Central memory CD8-positive, alpha-beta T cell (primary cell): ENCODE measurements around the gene EPB41L1.

Source experiments
- ATAC-seq: fragments of 150-1000 bp; cut with Tn5 transposase; replicated peaks from 2 replicates; pipeline ENCODE4 v1.10.0; 2022; ENCODE audit warnings: mild to moderate bottlenecking, moderate FRiP score, moderate number of reproducible peaks; ENCODE audit not compliant: poor library complexity, severe bottlenecking; ENCODE audit errors: extremely low read depth
- DNase-seq, 2 donors: peaks; one replicate each; pipeline ENCODE4 v3.0.0; 2021; ENCODE audit warnings: low spot score in 2 of 2
- H3K27ac Mint-ChIP-seq: one replicate; pipeline ENCODE4 v1.8.0; 2022; ENCODE audit warnings: low read depth, mild to moderate bottlenecking, moderate library complexity, mixed read lengths
- H3K27me3 Mint-ChIP-seq: one replicate; pipeline ENCODE4 v1.8.0; 2022; ENCODE audit warnings: mixed read lengths
- H3K36me3 Mint-ChIP-seq: one replicate; pipeline ENCODE4 v1.8.0; 2022; ENCODE audit warnings: mild to moderate bottlenecking, moderate library complexity, mixed read lengths; ENCODE audit not compliant: insufficient read depth
- H3K4me1 Mint-ChIP-seq: one replicate; pipeline ENCODE4 v1.8.0; 2022; ENCODE audit warnings: mixed read lengths
- H3K4me3 Mint-ChIP-seq: one replicate; pipeline ENCODE4 v1.8.0; 2022; ENCODE audit warnings: mild to moderate bottlenecking, moderate library complexity, mixed read lengths
- H3K9me3 Mint-ChIP-seq: one replicate; pipeline ENCODE4 v1.8.0; 2022; ENCODE audit warnings: mixed read lengths

EPB41L1 gene

DNA sequence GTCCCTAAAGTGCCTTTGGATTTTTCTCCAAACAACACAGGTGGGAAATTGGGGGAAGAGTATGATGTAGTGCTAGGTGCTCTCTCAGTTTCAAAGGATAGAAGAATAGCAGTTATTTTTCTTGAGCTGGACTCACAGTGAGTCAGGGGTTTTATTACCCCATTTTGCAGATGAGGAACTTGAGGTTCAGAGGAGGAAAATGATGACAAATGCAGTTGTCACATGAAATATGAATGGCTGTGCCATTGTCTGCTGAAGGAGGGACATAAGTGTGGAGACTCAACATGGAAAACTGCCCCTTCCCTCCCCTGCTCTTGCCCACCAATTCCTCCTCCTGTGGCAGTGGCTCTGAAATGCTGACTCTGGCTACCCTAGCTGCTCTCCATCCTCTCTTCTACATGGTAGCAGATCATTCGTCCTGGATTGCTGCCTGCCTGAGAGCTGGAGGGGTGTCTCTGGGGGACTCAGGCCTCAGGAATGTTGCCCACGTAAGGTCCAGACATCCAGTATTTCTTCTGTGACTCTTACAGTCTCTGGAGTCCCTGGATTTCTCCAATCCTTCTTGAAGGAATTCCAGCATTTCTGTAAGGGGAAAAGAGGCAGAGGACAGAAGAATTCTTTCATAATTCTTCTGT lies 37.6 kb upstream of the EPB41L1 start:
- DNase-seq (no peak), ATAC-seq (no peak)
- H3K27me3 Mint-ChIP-seq = peaks cover 42% of the 10 kb centered on the region
- H3K4me3 Mint-ChIP-seq = no peak overlapping the region
- no peaks in the 10 kb centered on the region for H3K4me1 Mint-ChIP-seq
- no peak overlapping the region for H3K27ac Mint-ChIP-seq
- no peaks in the 10 kb centered on the region for H3K36me3 Mint-ChIP-seq
- no peaks in the 10 kb centered on the region for H3K9me3 Mint-ChIP-seq

DNA sequence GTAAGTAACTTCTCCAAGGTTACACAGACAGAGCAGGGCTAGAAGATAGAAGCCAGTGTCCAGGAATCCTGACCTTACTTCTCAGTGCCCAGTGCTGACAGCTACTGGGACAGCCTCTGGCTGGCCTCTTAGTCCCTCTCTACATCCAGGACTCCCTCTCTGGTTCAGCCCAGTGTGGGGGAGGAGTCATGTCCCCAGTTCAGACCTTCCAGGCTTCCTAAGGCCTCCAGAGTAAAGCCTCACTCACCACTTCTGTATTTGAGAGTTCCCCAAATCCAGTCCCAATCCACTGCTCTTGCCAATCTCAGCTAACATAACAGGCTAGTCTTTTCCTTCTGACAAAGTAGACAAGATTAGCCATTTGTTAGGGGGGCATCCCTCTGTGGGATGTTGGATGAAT lies 36.9 kb upstream of the EPB41L1 start:
- no peaks in the 10 kb centered on the region for H3K9me3 Mint-ChIP-seq
- H3K4me1 Mint-ChIP-seq = no peaks in the 10 kb centered on the region

DNA sequence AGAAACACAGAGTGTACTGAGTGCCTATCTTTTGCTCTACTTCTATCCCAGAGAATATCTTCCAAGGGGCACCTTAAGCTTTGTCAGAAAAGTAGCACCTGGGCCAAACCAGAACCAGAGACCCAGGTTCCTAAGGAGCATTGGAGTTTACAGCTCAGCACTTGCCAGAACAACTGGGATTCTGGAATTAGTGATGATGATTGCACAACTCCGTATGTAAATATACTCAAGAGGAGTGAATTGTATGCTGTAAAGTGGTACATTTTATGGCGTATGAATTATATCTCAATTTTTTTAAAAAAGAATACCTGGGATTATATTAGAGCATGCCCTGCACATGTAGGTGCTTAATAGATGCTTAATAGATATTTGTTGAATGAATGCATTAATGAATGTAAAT lies 36.2 kb upstream of the EPB41L1 start:
- no peaks in the 10 kb centered on the region for H3K4me1 Mint-ChIP-seq
- H3K4me3 Mint-ChIP-seq = no peak overlapping the region
- DNase-seq = no peak

More for the DNA sequence above, 36.9 kb upstream of the EPB41L1 start:
- Mint-ChIP-seq H3K36me3 (no peaks in the 10 kb centered on the region), H3K27ac (no peak overlapping the region), H3K4me3 (no peak overlapping the region), H3K27me3 (peaks cover 42% of the 10 kb centered on the region)
- ATAC-seq (no peak), DNase-seq (no peak)

DNA sequence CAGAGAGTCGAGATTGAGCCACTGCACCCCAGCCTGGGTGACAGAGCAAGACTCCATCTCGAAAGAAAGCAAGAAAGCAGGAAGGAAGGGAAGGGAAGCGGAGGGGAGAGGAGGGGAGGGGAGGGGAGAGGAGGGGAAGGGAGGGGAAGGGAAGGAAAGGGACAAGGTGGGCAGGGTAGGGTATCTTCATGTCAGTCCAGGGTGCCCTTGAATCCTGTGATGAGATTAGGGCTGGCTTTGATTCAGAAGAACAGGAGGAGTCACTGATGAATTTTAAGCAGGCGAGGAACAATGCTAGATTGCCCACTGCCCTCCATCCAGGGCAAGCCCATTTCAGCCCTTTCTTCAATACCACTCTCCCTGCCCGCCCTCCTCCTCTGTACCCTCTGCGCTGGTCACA lies 35.0 kb upstream of the EPB41L1 start:
- no peak overlapping the region for H3K27ac Mint-ChIP-seq
- no peak for DNase-seq
- H3K36me3 Mint-ChIP-seq = no peaks in the 10 kb centered on the region
- no peak overlapping the region for H3K4me3 Mint-ChIP-seq
- no peak for ATAC-seq
- H3K27me3 Mint-ChIP-seq = peaks cover 51% of the 10 kb centered on the region
- H3K9me3 Mint-ChIP-seq = no peaks in the 10 kb centered on the region
- H3K4me1 Mint-ChIP-seq = no peaks in the 10 kb centered on the region

More for the DNA sequence above, 36.2 kb upstream of the EPB41L1 start:
- H3K27ac Mint-ChIP-seq = no peak overlapping the region
- peaks cover 42% of the 10 kb centered on the region for H3K27me3 Mint-ChIP-seq
- no peak for ATAC-seq
- no peaks in the 10 kb centered on the region for H3K9me3 Mint-ChIP-seq
- H3K36me3 Mint-ChIP-seq = no peaks in the 10 kb centered on the region

DNA sequence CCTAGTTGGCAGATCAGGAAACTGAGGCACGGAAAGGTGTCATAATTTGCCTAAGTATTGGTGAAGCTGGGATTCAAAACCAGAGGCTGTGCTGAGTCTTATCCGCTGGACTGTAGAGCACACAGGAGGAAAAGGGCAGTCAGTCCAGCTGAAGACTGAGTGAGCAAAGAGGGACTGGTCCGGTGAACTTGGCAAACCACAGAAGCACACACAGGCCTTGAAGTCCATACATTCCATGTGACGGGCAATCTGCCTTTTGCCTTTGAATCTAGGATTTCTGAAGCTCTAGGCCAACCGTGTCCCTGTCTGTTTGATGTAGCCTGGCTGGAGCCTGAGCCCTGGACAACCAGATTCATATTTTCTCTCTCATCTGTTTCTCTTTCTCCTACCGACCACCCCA lies 34.3 kb upstream of the EPB41L1 start:
- peaks cover under 1% of the 10 kb centered on the region for H3K4me1 Mint-ChIP-seq
- H3K27ac Mint-ChIP-seq = no peak overlapping the region
- no peaks in the 10 kb centered on the region for H3K9me3 Mint-ChIP-seq
- H3K36me3 Mint-ChIP-seq = no peaks in the 10 kb centered on the region
- H3K4me3 Mint-ChIP-seq = no peak overlapping the region
- ATAC-seq (no peak), DNase-seq (no peak)
- peaks cover 47% of the 10 kb centered on the region for H3K27me3 Mint-ChIP-seq

DNA sequence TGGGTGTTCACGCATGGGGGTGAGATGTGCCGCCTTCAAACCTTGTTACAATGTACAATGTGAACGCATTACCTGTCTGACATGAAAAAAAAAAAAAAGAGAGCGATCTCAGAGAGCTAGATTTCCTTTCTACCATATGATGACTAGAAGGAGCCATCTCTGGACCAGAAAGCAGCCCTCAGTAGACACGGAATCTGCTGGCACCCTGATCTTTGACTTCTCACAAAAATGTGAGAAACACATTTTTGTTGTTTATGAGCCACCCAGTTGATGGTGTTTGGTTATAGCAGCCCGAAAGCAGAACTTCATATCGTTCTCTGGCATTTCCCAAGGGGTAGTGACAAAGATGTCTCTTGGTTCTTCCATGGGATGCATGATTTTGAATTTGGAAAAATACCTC lies 33.5 kb upstream of the EPB41L1 start:
- H3K27ac Mint-ChIP-seq = no peak overlapping the region

DNA sequence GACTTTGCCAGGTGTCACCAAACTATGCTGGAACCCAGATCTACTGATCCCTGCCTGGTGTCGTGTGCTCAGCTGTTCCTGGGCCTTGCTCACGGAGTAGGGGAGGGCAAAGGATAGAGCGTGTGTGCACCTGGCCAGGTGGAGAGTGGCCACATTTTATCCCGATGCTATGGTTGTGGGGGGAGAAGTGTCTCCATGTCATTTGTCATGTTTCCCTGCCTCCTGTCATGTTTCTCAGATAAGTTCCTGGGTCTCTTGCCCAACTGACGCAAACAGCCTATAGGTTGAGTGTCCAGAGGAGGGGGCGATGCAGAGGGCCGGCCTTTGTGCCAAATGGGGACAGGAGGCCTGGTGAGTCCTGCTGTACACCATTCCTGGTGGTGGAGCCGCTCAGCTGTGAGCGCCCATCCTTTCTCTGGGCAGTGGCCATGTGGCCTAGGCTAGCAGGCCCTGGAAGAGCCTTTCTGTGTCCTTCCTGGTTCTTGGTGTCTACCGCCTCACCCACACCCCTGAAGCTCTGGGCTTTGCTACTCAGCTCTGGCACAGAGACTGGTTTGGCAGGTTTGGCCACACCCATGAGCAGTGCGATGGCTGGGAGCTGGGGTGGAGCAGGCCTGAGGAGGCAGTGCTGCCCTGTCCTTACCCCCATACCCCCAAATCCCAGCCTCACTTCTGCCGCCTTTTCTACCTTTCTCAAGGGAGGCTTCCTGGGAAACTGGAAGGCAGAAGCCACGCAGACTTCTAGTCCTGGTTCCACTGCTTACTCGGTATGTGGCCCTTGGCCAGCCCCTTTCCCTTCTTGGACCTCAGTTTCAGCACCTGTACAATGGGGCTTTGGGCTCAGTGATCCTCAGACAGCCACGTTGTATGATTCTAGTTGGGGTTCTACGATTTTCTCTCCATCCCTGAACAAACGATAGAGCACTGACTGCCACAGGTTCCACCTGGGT lies 32.3 kb upstream of the EPB41L1 start:
- H3K4me1 Mint-ChIP-seq = peaks cover 5% of the 10 kb centered on the region
- ATAC-seq (no peak), DNase-seq (no peak)
- H3K9me3 Mint-ChIP-seq = no peaks in the 10 kb centered on the region
- peaks cover 31% of the 10 kb centered on the region for H3K27me3 Mint-ChIP-seq
- no peak overlapping the region for H3K27ac Mint-ChIP-seq
- H3K4me3 Mint-ChIP-seq = no peak overlapping the region
- no peaks in the 10 kb centered on the region for H3K36me3 Mint-ChIP-seq

More for the DNA sequence above, 33.5 kb upstream of the EPB41L1 start:
- no peak overlapping the region for H3K4me3 Mint-ChIP-seq
- peaks cover 39% of the 10 kb centered on the region for H3K27me3 Mint-ChIP-seq
- DNase-seq (no peak), ATAC-seq (no peak)
- H3K4me1 Mint-ChIP-seq = peaks cover 5% of the 10 kb centered on the region
- no peaks in the 10 kb centered on the region for H3K9me3 Mint-ChIP-seq
- no peaks in the 10 kb centered on the region for H3K36me3 Mint-ChIP-seq

DNA sequence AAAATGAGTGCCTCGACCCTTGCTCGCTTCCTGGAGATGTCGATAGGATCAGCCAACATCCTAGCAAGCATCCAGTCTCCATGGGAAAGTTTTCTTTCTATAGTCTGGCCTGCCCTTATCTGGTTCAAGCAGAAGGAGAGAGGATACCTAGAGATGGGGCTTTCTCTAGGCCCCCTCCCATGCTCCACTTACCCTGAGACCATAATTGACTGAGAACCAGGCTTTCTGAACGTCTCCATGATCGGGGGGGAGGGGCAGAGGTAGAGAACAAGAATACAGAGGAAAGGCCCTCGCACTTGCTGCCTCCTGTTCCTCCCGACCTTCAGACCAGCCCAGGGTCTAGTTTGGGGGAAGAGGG lies 31.6 kb upstream of the EPB41L1 start:
- Mint-ChIP-seq H3K4me3 (no peak overlapping the region), H3K36me3 (no peaks in the 10 kb centered on the region), H3K27me3 (peaks cover 31% of the 10 kb centered on the region), H3K4me1 (peaks cover 5% of the 10 kb centered on the region), H3K27ac (no peak overlapping the region), H3K9me3 (no peaks in the 10 kb centered on the region)
- ATAC-seq (no peak), DNase-seq (no peak)

DNA sequence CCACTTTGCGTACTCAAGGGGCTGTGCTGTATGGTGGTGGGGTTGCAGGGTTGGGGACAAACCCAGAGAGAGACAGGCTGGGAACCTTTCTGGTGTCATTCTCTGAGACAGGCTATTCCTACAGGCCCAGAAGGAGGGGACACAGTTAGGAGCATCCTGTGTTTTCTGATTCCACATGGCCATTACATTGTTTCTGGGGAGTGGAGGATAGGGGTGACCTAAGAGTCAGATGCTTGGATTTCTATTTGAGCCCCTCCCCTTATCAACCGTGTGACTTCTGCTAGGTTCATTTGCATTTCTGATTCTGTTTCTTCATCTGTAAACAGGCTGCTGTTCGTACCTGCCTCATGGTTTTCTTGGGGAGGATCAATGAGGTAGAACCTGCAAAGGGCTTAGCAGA lies 29.4 kb upstream of the EPB41L1 start:
- Mint-ChIP-seq H3K27me3 (peaks cover 16% of the 10 kb centered on the region), H3K27ac (no peak overlapping the region), H3K36me3 (no peaks in the 10 kb centered on the region), H3K4me1 (peaks cover 5% of the 10 kb centered on the region), H3K4me3 (no peak overlapping the region), H3K9me3 (no peaks in the 10 kb centered on the region)
- ATAC-seq (no peak), DNase-seq (no peak)

DNA sequence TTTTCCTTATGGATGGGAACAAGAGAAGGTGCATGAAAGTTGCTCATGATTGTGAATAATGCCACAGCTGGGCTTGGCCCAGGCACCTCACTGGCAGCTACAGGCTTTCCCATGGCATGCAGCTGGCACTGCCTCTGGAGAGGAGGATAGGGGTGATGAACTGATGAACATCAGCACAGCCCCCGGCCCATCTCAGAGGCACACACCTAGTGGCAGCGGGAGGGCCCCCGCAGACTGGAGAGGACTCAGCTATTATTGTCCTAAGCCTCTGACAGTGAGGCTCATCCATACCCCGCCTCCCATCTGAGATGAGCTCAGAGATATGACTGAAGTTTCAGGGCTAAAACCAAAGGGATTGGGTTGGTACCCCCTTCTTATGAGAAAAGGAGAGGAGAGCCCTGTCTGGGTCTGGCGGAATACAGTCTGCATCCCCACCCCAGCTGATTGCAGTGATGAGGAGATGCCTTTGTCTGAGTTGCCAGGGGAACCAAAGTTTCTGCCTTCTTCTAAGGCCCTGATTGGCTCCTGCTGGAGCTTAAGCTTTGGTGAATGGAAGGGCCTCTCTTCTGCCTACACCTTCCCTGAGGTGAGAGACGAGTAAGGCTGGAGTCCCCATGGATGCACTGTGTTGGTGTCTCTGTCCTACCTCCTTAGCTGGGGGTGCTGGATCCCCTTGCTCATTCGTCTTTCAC lies 27.6 kb upstream of the EPB41L1 start:
- peaks cover 11% of the 10 kb centered on the region for H3K27me3 Mint-ChIP-seq
- no peaks in the 10 kb centered on the region for H3K9me3 Mint-ChIP-seq
- ATAC-seq (no peak), DNase-seq (no peak)
- H3K4me3 Mint-ChIP-seq = no peak overlapping the region
- H3K36me3 Mint-ChIP-seq = no peaks in the 10 kb centered on the region
- H3K4me1 Mint-ChIP-seq = peaks cover 5% of the 10 kb centered on the region
- no peak overlapping the region for H3K27ac Mint-ChIP-seq

DNA sequence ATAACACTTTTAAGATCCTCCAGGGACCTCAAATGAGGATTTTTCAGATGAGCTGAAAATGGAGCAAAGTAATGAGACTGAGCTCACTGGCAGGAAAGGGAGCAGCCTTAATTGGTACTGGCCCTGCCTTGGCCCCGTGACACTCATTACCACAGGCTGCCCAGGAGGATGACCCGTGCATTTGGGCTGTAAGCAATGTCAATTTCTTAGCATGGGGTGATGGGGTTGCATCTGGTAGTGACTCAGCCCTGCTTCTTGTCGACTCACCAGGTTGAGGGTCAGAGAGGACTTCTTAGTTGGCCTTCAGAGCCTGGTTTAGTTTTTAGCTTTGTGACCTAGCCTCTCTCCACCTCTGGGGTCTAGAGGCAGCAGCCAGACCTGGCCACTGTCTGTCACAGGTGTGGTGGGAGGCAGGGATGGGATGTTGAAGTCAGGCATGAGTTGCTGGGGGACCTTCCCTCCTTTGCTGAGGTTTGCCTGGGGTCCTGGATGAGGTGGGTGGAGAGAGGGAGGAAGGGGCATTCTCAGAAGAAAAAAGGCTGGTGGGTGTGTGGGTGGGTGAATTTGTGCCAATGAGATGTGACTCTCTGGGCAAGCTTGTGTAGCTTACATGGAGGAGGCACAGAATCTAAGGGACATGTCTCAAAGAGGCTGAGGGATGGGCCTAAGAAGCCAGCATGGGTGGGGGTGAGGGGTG lies 25.9 kb upstream of the EPB41L1 start:
- peaks cover 11% of the 10 kb centered on the region for H3K27me3 Mint-ChIP-seq
- H3K36me3 Mint-ChIP-seq = no peaks in the 10 kb centered on the region
- no peak for DNase-seq
- peaks cover 5% of the 10 kb centered on the region for H3K4me1 Mint-ChIP-seq
- H3K9me3 Mint-ChIP-seq = no peaks in the 10 kb centered on the region
- no peak overlapping the region for H3K4me3 Mint-ChIP-seq
- ATAC-seq = no peak
- no peak overlapping the region for H3K27ac Mint-ChIP-seq

DNA sequence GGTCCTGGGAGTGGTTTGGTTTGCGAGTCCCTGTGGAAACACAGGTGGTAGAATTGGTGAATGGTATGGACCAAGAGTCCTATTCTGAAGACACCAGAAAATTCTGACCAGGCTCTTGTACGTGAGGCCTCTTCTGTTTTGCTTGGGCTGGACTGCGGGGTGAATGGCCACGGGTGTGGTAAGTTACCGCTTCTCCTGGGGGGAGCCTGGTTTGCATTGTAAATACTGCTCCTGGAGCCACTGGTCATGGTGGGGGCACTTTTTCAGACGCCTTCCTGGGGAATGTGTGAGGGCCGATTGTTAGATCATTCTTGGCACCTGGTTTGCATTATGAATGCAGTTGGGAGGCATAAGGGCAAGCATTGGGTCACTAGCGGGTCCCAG lies 25.4 kb upstream of the EPB41L1 start:
- H3K9me3 Mint-ChIP-seq = no peaks in the 10 kb centered on the region
- no peak overlapping the region for H3K4me3 Mint-ChIP-seq
- peaks cover 5% of the 10 kb centered on the region for H3K4me1 Mint-ChIP-seq
- no peaks in the 10 kb centered on the region for H3K36me3 Mint-ChIP-seq
- ATAC-seq (no peak), DNase-seq (no peak)
- no peak overlapping the region for H3K27ac Mint-ChIP-seq
- peaks cover 7% of the 10 kb centered on the region for H3K27me3 Mint-ChIP-seq
